Measurements from ENCODE around the gene RCHY1. TPM values are rescaled to one million over a fixed set of nuclear protein-coding genes. Genes with fewer than 3 reads are reported as not detected.

RCHY1 gene
- total RNA-seq (10 to 100 TPM; 23.0 to 37.8 (median 29.6) TPM), polyA plus RNA-seq (10 to 100 TPM; 25.0 to 34.8 TPM), total RNA-seq (24.6 reads per million, percentile 55 among the genes with 10 or more reads in this experiment)

DNA sequence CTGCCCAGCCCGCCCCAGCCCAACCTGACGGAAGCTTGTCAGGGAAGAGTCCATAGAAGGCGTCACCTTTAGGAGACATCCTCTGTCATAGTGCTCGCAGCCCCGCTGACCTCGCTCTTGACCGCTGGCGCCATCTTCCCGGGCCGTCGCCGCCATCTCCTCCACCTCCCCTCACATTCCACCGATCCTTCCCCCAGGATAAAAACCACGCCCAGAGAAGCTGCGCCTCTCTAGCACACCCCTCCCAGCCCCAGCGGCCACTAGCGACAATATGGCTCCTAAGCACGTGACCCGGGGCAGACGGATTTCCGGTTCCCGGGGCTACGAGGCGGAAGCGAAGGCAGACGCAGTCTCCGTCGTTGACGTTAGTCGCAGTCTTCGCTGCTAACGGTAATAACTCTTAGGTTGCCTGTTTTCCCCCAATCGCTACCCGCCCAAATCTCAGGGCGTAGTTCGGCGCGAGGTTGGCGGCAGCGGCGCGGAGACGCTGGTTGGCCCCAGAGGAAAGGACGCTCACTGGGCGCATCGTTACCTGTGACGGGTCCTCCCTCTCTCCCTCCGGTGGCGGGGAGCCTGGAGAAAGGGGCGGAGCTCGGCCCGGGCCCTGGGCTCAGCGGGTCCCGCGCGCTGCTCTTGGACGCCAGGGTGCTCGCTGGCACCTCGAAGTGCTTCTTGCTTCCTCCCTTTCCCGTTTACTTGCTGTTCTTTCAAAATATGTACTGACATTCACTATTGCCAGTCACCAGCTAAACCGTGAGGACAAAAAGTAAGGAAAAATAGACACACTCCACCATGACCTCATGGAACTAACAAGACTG, at the start of gene RCHY1, which contains the start of gene THAP6:
Gene RCHY1, minus strand, starts transcription at position 273 of the 818 bp plus-strand sequence. Its CDS starts 117 bp downstream, at position 156.
Gene THAP6, plus strand, starts transcription at position 343 of the 818 bp plus-strand sequence. CDS start 980 bp downstream, outside the sequence.
- Mint-ChIP-seq H3K36me3 (peaks cover 6 to 27% (median 21%) of the 10 kb centered on the region in 5 donors), H3K9me3 (peaks cover 0 to 2% (median 0%) of the 10 kb centered on the region in 11 donors), H3K4me1 (peaks cover 30 to 63% (median 49%) of the 10 kb centered on the region in 7 donors), H3K4me3 (peak within 1 kb of the TSS in 1 of 10 donors; percentile 97), H3K27me3 (no peaks in the 10 kb centered on the region), H3K27ac (peak within 1 kb of the TSS in 7 of 9 donors; percentile 96 to 100 (median 98))
- intact Hi-C loops (cut with micrococcal nuclease): loop anchor here (1.0 to 10.0 kb wide), 15 partner anchors 116 to 1642 kb away; partner anchors contain the start of genes AREG (in 2 of the 2), CCNI (in 2 of the 2), CDKL2 (in 2 of the 2) and G3BP2 (in 2 of the 2)
- Histone ChIP-seq H3K9me3 (ENCODE audit: control insufficient read depth in 2 of 3, low read length in 3 of 3) (no peaks in the 10 kb centered on the region), H3K27ac (ENCODE audit: low read depth, low read length) (peak within 1 kb of the TSS; percentile 98), H3K4me3 (ENCODE audit: low read length) (peak within 1 kb of the TSS; percentile 79), H3K27me3 (ENCODE audit: control insufficient read depth in 2 of 2, insufficient read depth in 2 of 2, low read length in 2 of 2) (no peaks in the 10 kb centered on the region), H3K4me1 (ENCODE audit: control insufficient read depth in 2 of 2, insufficient read depth in 2 of 2, low read length in 2 of 2) (peaks cover 53 to 56% of the 10 kb centered on the region in 2 donors), H3K36me3 (ENCODE audit: control insufficient read depth in 2 of 3, insufficient read depth in 3 of 3, low read length in 3 of 3) (peaks cover 0 to 15% (median 5%) of the 10 kb centered on the region in 3 experiments)
- CTCF ChIA-PET: interaction anchor here (0.6 to 1.2 kb wide), 3 partner anchors 16 to 257 kb away, joined by 3 to 5 read pairs (median 3); partner anchors contain the start of gene USO1
- ATAC-seq (peak; percentile 92), DNase-seq (peak; percentile 82 to 95 (median 93))
- POLR2A ChIA-PET: interaction anchor here (0.9 to 3.6 kb wide), 13 partner anchors 9 to 1116 kb away, joined by 3 to 27 read pairs (median 5); partner anchors contain the start of genes NAAA and USO1

GRCh38 chr4:75561789-75562188, 47.6 kb upstream of the RCHY1 start:
- no peak overlapping the region for H3K4me3 Mint-ChIP-seq
- H3K36me3 Mint-ChIP-seq: no peaks in the 10 kb centered on the region
- peak overlapping the region in 1 of 9 donors; percentile 56 for H3K27ac Mint-ChIP-seq

DNA sequence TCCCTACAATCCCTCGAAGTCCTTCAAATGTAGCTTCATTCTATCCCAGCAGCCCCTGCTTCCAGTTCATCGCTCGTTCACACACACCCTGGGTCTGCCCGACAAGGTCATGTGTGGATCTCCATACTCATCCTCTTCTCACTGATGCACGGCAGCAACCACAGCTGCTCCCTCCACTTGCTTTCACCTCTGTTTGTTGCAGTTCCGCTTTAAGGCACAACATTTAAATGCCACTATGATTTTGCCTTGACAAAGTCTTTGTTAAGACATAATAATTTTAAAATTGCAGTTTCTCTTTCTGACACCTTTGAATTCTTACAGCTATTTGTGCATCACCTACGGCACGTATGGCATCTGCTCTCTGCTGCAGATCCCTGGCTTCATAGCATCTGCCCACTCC, 43.5 kb upstream of the RCHY1 start:
- Mint-ChIP-seq H3K27ac (peak overlapping the region in 1 of 9 donors; percentile 9), H3K4me3 (no peak overlapping the region), H3K9me3 (no peaks in the 10 kb centered on the region), H3K4me1 (peaks cover 0 to 1% (median 0%) of the 10 kb centered on the region in 7 donors), H3K27me3 (peaks cover 9 to 14% (median 11%) of the 10 kb centered on the region in 5 donors), H3K36me3 (no peaks in the 10 kb centered on the region)
- ChIA-PET POLR2A (no interaction called here), CTCF (no interaction called here)
- no peaks in the 10 kb centered on the region for H3K36me3 ChIP-seq (ENCODE audit: control insufficient read depth in 2 of 3, insufficient read depth in 3 of 3, low read length in 3 of 3)
- H3K9me3 ChIP-seq (ENCODE audit: control insufficient read depth in 2 of 3, low read length in 3 of 3): no peaks in the 10 kb centered on the region
- no peak for DNase-seq
- H3K27ac ChIP-seq (ENCODE audit: low read depth, low read length): no peak overlapping the region
- ATAC-seq: no peak
- intact Hi-C loops (cut with micrococcal nuclease): no loop called here
- H3K4me1 ChIP-seq (ENCODE audit: control insufficient read depth in 2 of 2, insufficient read depth in 2 of 2, low read length in 2 of 2): no peaks in the 10 kb centered on the region
- H3K4me3 ChIP-seq (ENCODE audit: low read length): no peak overlapping the region
- H3K27me3 ChIP-seq (ENCODE audit: control insufficient read depth in 2 of 2, insufficient read depth in 2 of 2, low read length in 2 of 2): no peaks in the 10 kb centered on the region

More at GRCh38 chr4:75561789-75562188, 47.6 kb upstream of the RCHY1 start:
- H3K27me3 ChIP-seq (ENCODE audit: control insufficient read depth in 2 of 2, insufficient read depth in 2 of 2, low read length in 2 of 2): no peaks in the 10 kb centered on the region
- H3K9me3 ChIP-seq (ENCODE audit: control insufficient read depth in 2 of 3, low read length in 3 of 3): no peaks in the 10 kb centered on the region
- Mint-ChIP-seq H3K4me1 (peaks cover 0 to 8% (median 0%) of the 10 kb centered on the region in 7 donors), H3K27me3 (peaks cover 7 to 26% (median 13%) of the 10 kb centered on the region in 5 donors), H3K9me3 (no peaks in the 10 kb centered on the region)
- intact Hi-C loops (cut with micrococcal nuclease): no loop called here
- CTCF ChIA-PET: no interaction called here
- no peak overlapping the region for H3K27ac ChIP-seq (ENCODE audit: low read depth, low read length)
- no peak overlapping the region for H3K4me3 ChIP-seq (ENCODE audit: low read length)
- ATAC-seq: no peak
- POLR2A ChIA-PET: no interaction called here
- DNase-seq: no peak
- no peaks in the 10 kb centered on the region for H3K36me3 ChIP-seq (ENCODE audit: control insufficient read depth in 2 of 3, insufficient read depth in 3 of 3, low read length in 3 of 3)
- H3K4me1 ChIP-seq (ENCODE audit: control insufficient read depth in 2 of 2, insufficient read depth in 2 of 2, low read length in 2 of 2): no peaks in the 10 kb centered on the region

DNA sequence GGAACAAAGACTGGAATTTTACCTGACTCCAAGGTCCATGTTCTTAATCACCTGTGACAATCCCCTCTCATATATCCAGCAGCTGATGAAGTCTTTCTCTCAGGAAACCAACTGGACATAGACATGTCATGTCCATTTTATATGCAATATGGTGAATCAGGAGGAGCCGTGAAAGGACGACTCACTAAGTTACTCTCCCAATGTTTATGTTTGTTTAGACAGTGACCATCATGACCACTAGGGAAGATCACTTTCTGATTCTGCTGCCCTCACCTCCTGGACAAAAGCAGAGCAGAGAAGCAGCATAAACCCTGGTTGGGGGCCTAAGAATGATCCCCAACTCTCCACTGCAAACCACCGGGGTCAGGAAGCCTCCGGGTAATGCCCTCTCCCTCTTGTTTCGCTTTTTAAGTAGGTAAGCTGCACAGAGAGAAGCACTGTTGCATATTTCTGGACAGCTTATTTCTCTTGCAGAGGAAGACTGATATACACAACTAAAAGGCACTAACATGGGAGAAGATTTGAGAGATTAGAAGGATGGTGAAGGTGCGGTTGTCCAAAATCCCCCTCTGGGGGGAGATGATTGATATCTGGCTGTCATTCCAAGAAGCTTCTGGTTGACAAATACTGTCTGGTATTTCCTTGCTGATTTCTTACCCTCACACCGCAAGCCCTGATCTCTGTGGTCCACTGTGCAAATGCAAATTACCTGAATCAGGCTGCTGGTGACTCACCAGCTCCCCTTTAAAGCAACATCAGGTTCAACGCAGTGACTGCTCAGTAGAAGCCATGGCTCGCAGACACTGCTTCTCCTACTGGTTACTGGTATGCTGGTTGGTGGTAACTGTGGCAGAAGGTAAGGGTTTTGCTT, 41.3 kb upstream of the RCHY1 start, which contains the start of gene ODAPH:
Gene ODAPH, plus strand, starts transcription at position 773 of the 871 bp plus-strand sequence. Its CDS starts 17 bp downstream, at position 790.
- Mint-ChIP-seq H3K36me3 (no peaks in the 10 kb centered on the region), H3K4me1 (peaks cover 0 to 1% (median 0%) of the 10 kb centered on the region in 7 donors), H3K4me3 (peak within 1 kb of the TSS in 1 of 10 donors; percentile 15), H3K9me3 (no peaks in the 10 kb centered on the region), H3K27me3 (peaks cover 7 to 14% (median 10%) of the 10 kb centered on the region in 5 donors), H3K27ac (peak within 1 kb of the TSS in 1 of 9 donors; percentile 46)
- no peaks in the 10 kb centered on the region for H3K4me1 ChIP-seq (ENCODE audit: control insufficient read depth in 2 of 2, insufficient read depth in 2 of 2, low read length in 2 of 2)
- intact Hi-C loops (cut with micrococcal nuclease): no loop called here
- no peak within 1 kb of the TSS for H3K27ac ChIP-seq (ENCODE audit: low read depth, low read length)
- ChIA-PET POLR2A (no interaction called here), CTCF (no interaction called here)
- H3K36me3 ChIP-seq (ENCODE audit: control insufficient read depth in 2 of 3, insufficient read depth in 3 of 3, low read length in 3 of 3): no peaks in the 10 kb centered on the region
- no peak for DNase-seq
- peak; percentile 61 for ATAC-seq
- no peaks in the 10 kb centered on the region for H3K27me3 ChIP-seq (ENCODE audit: control insufficient read depth in 2 of 2, insufficient read depth in 2 of 2, low read length in 2 of 2)
- no peak within 1 kb of the TSS for H3K4me3 ChIP-seq (ENCODE audit: low read length)
- H3K9me3 ChIP-seq (ENCODE audit: control insufficient read depth in 2 of 3, low read length in 3 of 3): no peaks in the 10 kb centered on the region

DNA sequence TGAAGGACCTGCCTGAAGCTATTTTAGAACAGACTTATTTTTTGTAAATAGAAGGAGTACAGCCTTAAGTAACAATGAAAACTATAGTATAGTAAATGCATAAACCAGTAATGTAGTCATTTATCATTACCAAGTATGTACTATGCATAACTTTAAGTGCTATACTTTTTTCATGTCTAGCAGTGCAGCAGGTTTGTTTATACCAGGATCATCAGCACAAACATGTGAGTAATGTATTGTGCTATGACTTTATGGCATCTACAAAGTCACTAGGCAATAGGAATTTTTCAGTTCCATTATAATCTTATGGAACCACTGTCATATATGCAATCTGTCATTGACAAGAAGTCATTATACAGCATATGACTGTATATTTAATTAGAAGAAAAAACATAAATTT, 38.2 kb upstream of the RCHY1 start:
- ATAC-seq (no peak), DNase-seq (no peak)
- Mint-ChIP-seq H3K9me3 (no peaks in the 10 kb centered on the region), H3K27me3 (peaks cover 0 to 9% (median under 1%) of the 10 kb centered on the region in 5 donors), H3K4me1 (peaks cover 0 to 4% (median 0%) of the 10 kb centered on the region in 7 donors), H3K36me3 (no peaks in the 10 kb centered on the region), H3K27ac (no peak overlapping the region), H3K4me3 (no peak overlapping the region)
- H3K4me3 ChIP-seq (ENCODE audit: low read length): no peak overlapping the region
- CTCF ChIA-PET: no interaction called here
- H3K27ac ChIP-seq (ENCODE audit: low read depth, low read length): no peak overlapping the region
- no peaks in the 10 kb centered on the region for H3K9me3 ChIP-seq (ENCODE audit: control insufficient read depth in 2 of 3, low read length in 3 of 3)
- H3K27me3 ChIP-seq (ENCODE audit: control insufficient read depth in 2 of 2, insufficient read depth in 2 of 2, low read length in 2 of 2): no peaks in the 10 kb centered on the region
- POLR2A ChIA-PET: no interaction called here
- no peaks in the 10 kb centered on the region for H3K36me3 ChIP-seq (ENCODE audit: control insufficient read depth in 2 of 3, insufficient read depth in 3 of 3, low read length in 3 of 3)
- intact Hi-C loops (cut with micrococcal nuclease): no loop called here
- H3K4me1 ChIP-seq (ENCODE audit: control insufficient read depth in 2 of 2, insufficient read depth in 2 of 2, low read length in 2 of 2): no peaks in the 10 kb centered on the region

- peaks cover 0 to 7% (median 0%) of the 10 kb centered on the region in 3 experiments for H3K36me3 ChIP-seq (ENCODE audit: control insufficient read depth in 2 of 3, insufficient read depth in 3 of 3, low read length in 3 of 3)
- no peak overlapping the region for H3K27ac ChIP-seq (ENCODE audit: low read depth, low read length)
- ChIA-PET CTCF (no interaction called here), POLR2A (no interaction called here)
- DNase-seq (no peak), ATAC-seq (no peak)
- H3K9me3 ChIP-seq (ENCODE audit: control insufficient read depth in 2 of 3, low read length in 3 of 3): no peaks in the 10 kb centered on the region
- Mint-ChIP-seq H3K27me3 (no peaks in the 10 kb centered on the region), H3K4me1 (peaks cover 0 to 2% (median 0%) of the 10 kb centered on the region in 7 donors), H3K36me3 (peaks cover 0 to 12% (median 0%) of the 10 kb centered on the region in 5 donors), H3K9me3 (no peaks in the 10 kb centered on the region), H3K4me3 (no peak overlapping the region), H3K27ac (peak overlapping the region in 1 of 9 donors; percentile 53)
- H3K27me3 ChIP-seq (ENCODE audit: control insufficient read depth in 2 of 2, insufficient read depth in 2 of 2, low read length in 2 of 2): no peaks in the 10 kb centered on the region
- no peaks in the 10 kb centered on the region for H3K4me1 ChIP-seq (ENCODE audit: control insufficient read depth in 2 of 2, insufficient read depth in 2 of 2, low read length in 2 of 2)
- H3K4me3 ChIP-seq (ENCODE audit: low read length): no peak overlapping the region
- intact Hi-C loops (cut with micrococcal nuclease): no loop called here
Measured at GRCh38 chr4:75549019-75549418, 34.8 kb upstream of the RCHY1 start.

Measured in naive thymus-derived CD4-positive, alpha-beta T cell (primary cell).